Mucosa of rectum (tissue), 2 donors: ENCODE measurements around the gene DUSP18.
"Not testable (repeated sequence)": the region's sequence is repeated elsewhere in the genome, so short reads cannot be mapped to it uniquely, and the experiment has no call there.

Experiments
- H3K27ac ChIP-seq, 2 donors: one replicate each; pipeline ENCODE4 v1.7.0; 2013; ENCODE audit warnings: inconsistent platforms in 2 of 2, low read depth in 2 of 2, low read length in 2 of 2
- H3K27me3 ChIP-seq, 2 donors: one replicate each; pipeline ENCODE4 v1.7.0; 2013; ENCODE audit warnings: low read length in 2 of 2; ENCODE audit not compliant: control insufficient read depth in 2 of 2, insufficient read depth in 2 of 2
- H3K36me3 ChIP-seq, 2 donors: one replicate each; pipeline ENCODE4 v1.7.0; 2013; ENCODE audit warnings: low read length in 2 of 2; ENCODE audit not compliant: control insufficient read depth in 2 of 2, insufficient read depth in 2 of 2
- H3K4me1 ChIP-seq, 2 donors: one replicate each; pipeline ENCODE4 v1.7.0; 2013; ENCODE audit warnings: low read length in 2 of 2, mild to moderate bottlenecking in 1 of 2; ENCODE audit not compliant: control insufficient read depth in 2 of 2, insufficient read depth in 2 of 2
- H3K4me3 ChIP-seq, 2 donors: one replicate each; pipeline ENCODE4 v1.7.0; 2013; ENCODE audit warnings: low read length in 2 of 2
- H3K9ac ChIP-seq, 2 donors: one replicate each; pipeline ENCODE4 v1.7.0; 2013; ENCODE audit warnings: low read length in 2 of 2, low read depth in 1 of 2, mild to moderate bottlenecking in 1 of 2
- H3K9me3 ChIP-seq, 2 donors: one replicate each; pipeline ENCODE4 v1.7.0; 2013; ENCODE audit warnings: low read length in 2 of 2; ENCODE audit not compliant: control insufficient read depth in 2 of 2
- donor health status: healthy.
- donor health status: Normal muscosa, but diverticular disease.

DUSP18 gene

GRCh38 chr22:30680991-30681770, 13.5 kb upstream of the DUSP18 start:
- Histone ChIP-seq H3K4me3 (no peak overlapping the region), H3K4me1 (peaks cover 12 to 13% of the 10 kb centered on the region in 2 donors), H3K9me3 (no peaks in the 10 kb centered on the region), H3K27ac (peak overlapping the region in 1 of 2 donors; percentile 4), H3K9ac (no peak overlapping the region), H3K36me3 (no peaks in the 10 kb centered on the region), H3K27me3 (no peaks in the 10 kb centered on the region)

- H3K9ac ChIP-seq, H3K9me3 ChIP-seq, H3K27ac ChIP-seq, H3K36me3 ChIP-seq, H3K27me3 ChIP-seq, H3K4me3 ChIP-seq: not testable (repeated sequence)
- peaks cover 7 to 13% of the 10 kb centered on the region in 2 donors for H3K4me1 ChIP-seq
Observed at GRCh38 chr22:30679895-30680690, 12.4 kb upstream of the DUSP18 start.

- H3K9ac ChIP-seq, H3K27ac ChIP-seq, H3K27me3 ChIP-seq, H3K36me3 ChIP-seq, H3K4me3 ChIP-seq, H3K9me3 ChIP-seq: not testable (repeated sequence)
- H3K4me1 ChIP-seq = peaks cover 5 to 13% of the 10 kb centered on the region in 2 donors
Observed at GRCh38 chr22:30676565-30676964, 8.9 kb upstream of the DUSP18 start.

- H3K27me3 ChIP-seq = no peaks in the 10 kb centered on the region
- no peaks in the 10 kb centered on the region for H3K36me3 ChIP-seq
- H3K9me3 ChIP-seq = no peaks in the 10 kb centered on the region
- no peak overlapping the region for H3K4me3 ChIP-seq
- H3K27ac ChIP-seq = no peak overlapping the region
- H3K4me1 ChIP-seq = peaks cover 0 to 6% of the 10 kb centered on the region in 2 donors
- H3K9ac ChIP-seq = no peak overlapping the region
Observed at GRCh38 chr22:30675436-30675835, 7.8 kb upstream of the DUSP18 start.

GRCh38 chr22:30674482-30674881, 6.8 kb upstream of the DUSP18 start:
- no peaks in the 10 kb centered on the region for H3K36me3 ChIP-seq
- H3K27me3 ChIP-seq = no peaks in the 10 kb centered on the region
- no peak overlapping the region for H3K4me3 ChIP-seq
- no peaks in the 10 kb centered on the region for H3K9me3 ChIP-seq
- H3K27ac ChIP-seq = no peak overlapping the region
- no peak overlapping the region for H3K9ac ChIP-seq
- peaks cover 0 to 2% of the 10 kb centered on the region in 2 donors for H3K4me1 ChIP-seq

- Histone ChIP-seq H3K9me3 (no peaks in the 10 kb centered on the region), H3K4me3 (no peak overlapping the region), H3K27ac (no peak overlapping the region), H3K9ac (no peak overlapping the region), H3K4me1 (peaks cover 4 to 6% of the 10 kb centered on the region in 2 donors), H3K36me3 (no peaks in the 10 kb centered on the region), H3K27me3 (no peaks in the 10 kb centered on the region)
Observed at GRCh38 chr22:30673136-30673535, 5.5 kb upstream of the DUSP18 start.

- Histone ChIP-seq H3K9me3 (no peaks in the 10 kb centered on the region), H3K27me3 (no peaks in the 10 kb centered on the region), H3K27ac (no peak overlapping the region), H3K9ac (no peak overlapping the region), H3K4me1 (peaks cover 8 to 20% of the 10 kb centered on the region in 2 donors), H3K4me3 (no peak overlapping the region), H3K36me3 (no peaks in the 10 kb centered on the region)
Observed at GRCh38 chr22:30671071-30671470, 3.4 kb upstream of the DUSP18 start.

- Histone ChIP-seq H3K9ac (peak overlapping the region; percentile 72 to 98), H3K4me1 (peaks cover 12 to 31% of the 10 kb centered on the region in 2 donors), H3K9me3 (no peaks in the 10 kb centered on the region), H3K27me3 (no peaks in the 10 kb centered on the region), H3K36me3 (peaks cover 4 to 5% of the 10 kb centered on the region in 2 donors), H3K27ac (peak overlapping the region; percentile 96 to 98), H3K4me3 (peak overlapping the region; percentile 89)
Observed at GRCh38 chr22:30668386-30668710, 673 bp upstream of the DUSP18 start.

GRCh38 chr22:30667107-30667493, 575 bp downstream of the DUSP18 start:
- Histone ChIP-seq H3K27ac (peak overlapping the region; percentile 96 to 98), H3K4me1 (peaks cover 12 to 31% of the 10 kb centered on the region in 2 donors), H3K9me3 (no peaks in the 10 kb centered on the region), H3K9ac (peak overlapping the region; percentile 77 to 98), H3K36me3 (peaks cover 13% of the 10 kb centered on the region in 2 donors), H3K4me3 (peak overlapping the region; percentile 89), H3K27me3 (no peaks in the 10 kb centered on the region)

- no peaks in the 10 kb centered on the region for H3K9me3 ChIP-seq
- peak overlapping the region; percentile 6 to 9 for H3K9ac ChIP-seq
- peak overlapping the region; percentile 1 to 62 for H3K4me3 ChIP-seq
- peaks cover 12 to 31% of the 10 kb centered on the region in 2 donors for H3K4me1 ChIP-seq
- peaks cover 13 to 18% of the 10 kb centered on the region in 2 donors for H3K36me3 ChIP-seq
- no peaks in the 10 kb centered on the region for H3K27me3 ChIP-seq
- H3K27ac ChIP-seq = peak overlapping the region; percentile 51 to 67
Observed at GRCh38 chr22:30665786-30666185, 1.9 kb downstream of the DUSP18 start.
